NCI-H446 treated with DMSO at 0.1 percent for 48 hours (cell line): ENCODE data around the gene CELA3B.
"Not testable (repeated sequence)": the region's sequence is repeated elsewhere in the genome, so short reads cannot be mapped to it uniquely, and the experiment has no call there.

ENCODE experiments used
- DNase-seq: peaks from one replicate; lab custom pipeline; 2025; lab: John Stamatoyannopoulos, UW

Gene CELA3B

GRCh38 chr1:21942959-21943640, 33.7 kb upstream of the CELA3B start:
- DNase-seq = not testable (repeated sequence)

GRCh38 chr1:21944733-21945073, 32.1 kb upstream of the CELA3B start:
- no peak for DNase-seq

GRCh38 chr1:21946836-21947587, 29.8 kb upstream of the CELA3B start:
- DNase-seq = no peak

GRCh38 chr1:21950734-21951133, 26.1 kb upstream of the CELA3B start:
- no peak for DNase-seq

- no peak for DNase-seq
Measured at GRCh38 chr1:21951226-21951870, 25.5 kb upstream of the CELA3B start.

- DNase-seq = no peak
Measured at GRCh38 chr1:21952786-21953520, 23.9 kb upstream of the CELA3B start.

GRCh38 chr1:21955058-21955457, 21.8 kb upstream of the CELA3B start:
- no peak for DNase-seq

GRCh38 chr1:21955501-21956281, 21.1 kb upstream of the CELA3B start:
- DNase-seq = no peak

- peak; percentile 9 for DNase-seq
Measured at GRCh38 chr1:21956720-21957552, 19.9 kb upstream of the CELA3B start.

- DNase-seq = no peak
Measured at GRCh38 chr1:21961337-21961736, 15.5 kb upstream of the CELA3B start.

GRCh38 chr1:21961799-21962198, 15.0 kb upstream of the CELA3B start:
- no peak for DNase-seq

- peak; percentile 12 for DNase-seq
Measured at GRCh38 chr1:21963477-21964217, 13.2 kb upstream of the CELA3B start.

GRCh38 chr1:21966247-21967000, 10.4 kb upstream of the CELA3B start:
- DNase-seq = no peak

- not testable (repeated sequence) for DNase-seq
Measured at GRCh38 chr1:21967216-21967615, 9.6 kb upstream of the CELA3B start.

GRCh38 chr1:21969066-21969465, 7.8 kb upstream of the CELA3B start:
- DNase-seq = not testable (repeated sequence)

GRCh38 chr1:21970523-21970922, 6.3 kb upstream of the CELA3B start:
- not testable (repeated sequence) for DNase-seq

- DNase-seq = not testable (repeated sequence)
Measured at GRCh38 chr1:21972973-21973441, 3.8 kb upstream of the CELA3B start.

- DNase-seq = not testable (repeated sequence)
Measured at GRCh38 chr1:21973948-21974347, 2.9 kb upstream of the CELA3B start.

- DNase-seq = not testable (repeated sequence)
Measured at GRCh38 chr1:21974699-21975098, 2.1 kb upstream of the CELA3B start.
